ENCODE data around the gene ALDH1B1. TPM values are rescaled to one million over a fixed set of nuclear protein-coding genes. Genes with fewer than 3 reads are reported as not detected.
A peak's percentile ranks its signal among the peaks of the same experiment; 100 is the strongest.

The ALDH1B1 gene
- total and polyA plus RNA-seq, 11 donors, result 7.5 to 55.6 (median 20.7) TPM

- WGBS, 4 donors, result 61 to 77% (median 64%) methylated on average over 5 of the region's 5 CpGs
- DNase-seq (no peak), ATAC-seq (peak in 2 of 4 donors; percentile 14 to 30)
- H3K27ac ChIP-seq, result no peak overlapping the region
- H3K9me3 ChIP-seq, result no peaks in the 10 kb centered on the region
- no peaks in the 10 kb centered on the region for H3K27me3 ChIP-seq
- TF ChIP-seq CTCF (IDR thresholded peaks at IDR 0.05), result no peak
- no peak for TF ChIP-seq POLR2A (IDR thresholded peaks at IDR 0.05)
- H3K4me3 ChIP-seq, result no peak overlapping the region
- intact Hi-C loops (cut with DNase I), result loop anchor here (1.0 to 10.0 kb wide), 13 partner anchors 276 to 619 kb away; partner anchors contain the start of gene SLC25A51 (in 2 of the 10)
- peaks cover 0 to 9% (median 0%) of the 10 kb centered on the region in 12 donors for H3K4me1 ChIP-seq
- no peaks in the 10 kb centered on the region for H3K36me3 ChIP-seq
Observed at GRCh38 chr9:38363589-38363925, 28.9 kb upstream of the ALDH1B1 start.

DNA sequence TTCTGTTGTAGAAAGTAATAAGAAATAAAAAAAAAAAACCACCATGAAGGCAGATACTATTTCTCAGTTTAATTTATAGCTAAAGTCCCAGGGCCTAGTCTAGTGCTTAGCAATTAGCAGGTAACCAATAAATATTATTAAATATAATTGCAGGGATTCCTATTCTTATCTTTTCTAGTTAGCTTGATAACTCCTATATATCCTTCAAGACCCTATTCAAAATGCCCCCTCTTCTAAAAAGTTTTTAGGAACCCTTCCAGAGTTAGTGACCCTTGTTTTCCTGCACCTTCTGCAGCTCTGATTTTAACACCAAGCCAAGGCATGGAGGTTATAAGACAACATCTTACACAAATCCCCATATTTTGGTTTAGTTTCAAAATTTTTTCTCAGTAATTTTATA, 24.6 kb upstream of the ALDH1B1 start:
- no peak for ATAC-seq
- no peak overlapping the region for H3K27ac ChIP-seq
- no peaks in the 10 kb centered on the region for H3K36me3 ChIP-seq
- intact Hi-C loops (cut with DNase I), result loop anchor here in 3 of 10 donors (5.0 to 10.0 kb wide), 4 partner anchors 283 to 623 kb away; partner anchors contain the start of gene SLC25A51 (in 1 of the 3)
- no peak overlapping the region for H3K4me3 ChIP-seq
- H3K27me3 ChIP-seq, result no peaks in the 10 kb centered on the region
- H3K9me3 ChIP-seq, result no peaks in the 10 kb centered on the region
- DNase-seq, result no peak
- peaks cover 0 to 5% (median 0%) of the 10 kb centered on the region in 12 donors for H3K4me1 ChIP-seq
- TF ChIP-seq POLR2A (IDR thresholded peaks at IDR 0.05) (no peak), CTCF (IDR thresholded peaks at IDR 0.05) (no peak)

DNA sequence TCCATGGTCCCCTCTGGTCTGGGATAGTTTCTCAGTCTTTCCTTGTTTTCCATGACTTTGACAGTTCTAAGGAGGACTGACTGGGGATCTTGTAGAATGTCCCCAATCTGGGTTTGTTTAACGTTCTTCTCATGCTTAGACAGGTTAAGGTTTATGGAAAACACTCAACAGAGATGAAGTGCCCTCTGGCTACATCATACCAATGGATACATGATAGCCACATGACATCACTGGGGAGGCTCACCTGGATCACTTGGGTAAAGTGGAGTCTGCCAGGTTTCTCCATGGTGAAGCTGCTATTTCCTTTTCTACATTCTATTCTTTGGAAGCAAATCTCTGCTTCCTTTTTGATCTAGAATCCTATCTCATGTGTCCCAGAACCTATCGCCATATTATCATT, 23.8 kb upstream of the ALDH1B1 start:
- DNase-seq, result no peak
- intact Hi-C loops (cut with DNase I), result loop anchor here in 3 of 10 donors (5.0 to 10.0 kb wide), 4 partner anchors 284 to 624 kb away; partner anchors contain the start of gene SLC25A51 (in 1 of the 3)
- H3K27me3 ChIP-seq, result no peaks in the 10 kb centered on the region
- H3K4me1 ChIP-seq, result no peaks in the 10 kb centered on the region
- TF ChIP-seq CTCF (IDR thresholded peaks at IDR 0.05) (no peak), POLR2A (IDR thresholded peaks at IDR 0.05) (no peak)
- WGBS, 4 donors, result 73 to 82% (median 77%) methylated on average over 2 of the region's 2 CpGs
- no peak for ATAC-seq
- H3K4me3 ChIP-seq, result no peak overlapping the region
- H3K27ac ChIP-seq, result no peak overlapping the region
- no peaks in the 10 kb centered on the region for H3K9me3 ChIP-seq
- no peaks in the 10 kb centered on the region for H3K36me3 ChIP-seq

DNA sequence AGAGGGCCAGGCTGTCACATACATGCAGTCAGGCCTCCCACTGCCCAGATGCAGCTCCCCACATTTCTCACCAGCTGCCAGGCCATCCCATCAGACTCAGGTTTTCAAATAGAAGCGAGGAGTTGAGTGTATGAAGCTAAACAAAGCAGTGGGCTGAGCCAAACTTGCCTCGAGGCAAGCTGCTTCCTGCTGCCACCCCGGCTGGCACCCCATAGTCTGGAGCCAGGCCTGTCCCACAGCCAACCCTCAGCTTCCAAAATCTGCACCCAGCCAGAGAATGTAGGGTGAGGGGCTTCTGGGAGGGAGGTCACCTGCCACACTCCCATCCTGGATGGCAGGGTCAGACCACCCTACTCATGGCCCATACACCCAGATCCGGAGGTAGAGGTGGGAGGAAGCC, 22.3 kb upstream of the ALDH1B1 start:
- intact Hi-C loops (cut with DNase I), result loop anchor here in 2 of 10 donors (10.0 kb wide), 2 partner anchors 55 to 65 kb away; no protein-coding TSS in a partner anchor
- ATAC-seq (no peak), DNase-seq (no peak)
- TF ChIP-seq POLR2A (IDR thresholded peaks at IDR 0.05), result no peak
- no peak for TF ChIP-seq CTCF (IDR thresholded peaks at IDR 0.05)
- WGBS, 4 donors, result 55 to 65% (median 64%) methylated on average over 4 of the region's 4 CpGs
- Histone ChIP-seq H3K9me3 (no peaks in the 10 kb centered on the region), H3K36me3 (no peaks in the 10 kb centered on the region), H3K4me3 (no peak overlapping the region), H3K4me1 (no peaks in the 10 kb centered on the region), H3K27ac (no peak overlapping the region), H3K27me3 (no peaks in the 10 kb centered on the region)

All from heart left ventricle (tissue), 16 donors.